Calu3 (cell line): ENCODE results near the gene BCL2L11. TPM values are rescaled to one million over a fixed set of nuclear protein-coding genes. Genes with fewer than 3 reads are reported as not detected.

Experiments
- BruUV-seq: library from RNA; stranded (reverse); fragments of 400-500 nt; replicated peaks from 2 replicates; lab custom pipeline; 2021; lab: Mats Ljungman, UMichigan
- CTCF ChIA-PET: fragments of 300-600 bp; sonication (Branson Sonifier 250); formaldehyde crosslinking; loops from one replicate; lab custom pipeline; 2022; ENCODE audit warnings: antibody characterized with exemption; lab: Charles Lee
- DNase-seq: peaks from one replicate; pipeline ENCODE4 v3.0.0; 2022
- H3K27ac Mint-ChIP-seq: one replicate; pipeline ENCODE4 v1.8.0; 2022; ENCODE audit warnings: mixed read lengths; ENCODE audit not compliant: unreplicated experiment
- H3K27me3 Mint-ChIP-seq: one replicate; pipeline ENCODE4 v1.8.0; 2022; ENCODE audit warnings: mixed read lengths; ENCODE audit not compliant: unreplicated experiment
- H3K36me3 Mint-ChIP-seq: one replicate; pipeline ENCODE4 v1.8.0; 2022; ENCODE audit warnings: mild to moderate bottlenecking, moderate library complexity, mixed read lengths; ENCODE audit not compliant: insufficient read depth, unreplicated experiment
- H3K4me1 Mint-ChIP-seq: one replicate; pipeline ENCODE4 v1.8.0; 2022; ENCODE audit warnings: mild to moderate bottlenecking, low read depth, mixed read lengths; ENCODE audit not compliant: unreplicated experiment
- H3K4me3 Mint-ChIP-seq: one replicate; pipeline ENCODE4 v1.8.0; 2022; ENCODE audit warnings: mild to moderate bottlenecking, low read depth, moderate library complexity, mixed read lengths; ENCODE audit not compliant: unreplicated experiment
- H3K9me3 Mint-ChIP-seq: one replicate; pipeline ENCODE4 v1.8.0; 2022; ENCODE audit warnings: low read depth, mixed read lengths; ENCODE audit not compliant: unreplicated experiment
- intact Hi-C: fragments of 100-400 bp; cut with micrococcal nuclease; formaldehyde crosslinking; loops from one replicate; pipeline ENCODE4 v1.10.0; 2022; ENCODE audit not compliant: unreplicated experiment
- total RNA-seq: library from RNA; stranded (reverse); gene quantifications from 2 replicates; pipeline ENCODE4 v1.2.3, GENCODE V29; 2022
- TF ChIP-seq, protein P1 (sequence below): fragments of 200-600 bp; IDR thresholded peaks from one replicate; pipeline ENCODE4 v1.8.0; 2022; ENCODE audit warnings: antibody characterized with exemption; ENCODE audit not compliant: unreplicated experiment

Gene BCL2L11
- total RNA-seq, 1 experiment from 2014 or later = 18.4 TPM

DNA sequence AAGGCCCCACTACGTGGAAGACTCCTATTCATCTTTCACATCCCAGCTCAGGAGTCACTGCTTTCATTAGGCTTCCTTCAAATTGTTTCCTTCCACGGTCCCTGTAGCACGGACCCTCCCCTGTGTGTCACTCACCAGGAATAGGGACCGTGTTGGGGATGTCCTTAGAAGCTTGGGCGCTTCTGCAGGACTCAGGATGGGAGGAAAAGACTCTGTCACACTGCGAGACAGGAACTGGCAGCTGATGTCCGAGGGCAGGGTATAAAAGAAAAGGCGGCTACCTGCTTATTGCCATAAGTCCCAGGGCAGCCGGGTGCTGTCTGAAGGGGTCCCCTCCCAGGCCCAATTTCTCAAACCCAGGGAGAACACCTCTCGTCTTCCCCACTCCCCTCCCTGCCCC is 79.1 kb downstream of the BCL2L11 start:
- H3K9me3 Mint-ChIP-seq = no peaks in the 10 kb centered on the region
- CTCF ChIA-PET = no interaction called here
- DNase-seq = no peak
- H3K4me3 Mint-ChIP-seq = no peak overlapping the region
- no peaks in the 10 kb centered on the region for H3K36me3 Mint-ChIP-seq
- H3K27ac Mint-ChIP-seq = no peak overlapping the region
- TF ChIP-seq, protein P1, sequence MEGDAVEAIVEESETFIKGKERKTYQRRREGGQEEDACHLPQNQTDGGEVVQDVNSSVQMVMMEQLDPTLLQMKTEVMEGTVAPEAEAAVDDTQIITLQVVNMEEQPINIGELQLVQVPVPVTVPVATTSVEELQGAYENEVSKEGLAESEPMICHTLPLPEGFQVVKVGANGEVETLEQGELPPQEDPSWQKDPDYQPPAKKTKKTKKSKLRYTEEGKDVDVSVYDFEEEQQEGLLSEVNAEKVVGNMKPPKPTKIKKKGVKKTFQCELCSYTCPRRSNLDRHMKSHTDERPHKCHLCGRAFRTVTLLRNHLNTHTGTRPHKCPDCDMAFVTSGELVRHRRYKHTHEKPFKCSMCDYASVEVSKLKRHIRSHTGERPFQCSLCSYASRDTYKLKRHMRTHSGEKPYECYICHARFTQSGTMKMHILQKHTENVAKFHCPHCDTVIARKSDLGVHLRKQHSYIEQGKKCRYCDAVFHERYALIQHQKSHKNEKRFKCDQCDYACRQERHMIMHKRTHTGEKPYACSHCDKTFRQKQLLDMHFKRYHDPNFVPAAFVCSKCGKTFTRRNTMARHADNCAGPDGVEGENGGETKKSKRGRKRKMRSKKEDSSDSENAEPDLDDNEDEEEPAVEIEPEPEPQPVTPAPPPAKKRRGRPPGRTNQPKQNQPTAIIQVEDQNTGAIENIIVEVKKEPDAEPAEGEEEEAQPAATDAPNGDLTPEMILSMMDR = no peak
- BruUV-seq = no TSS peak
- intact Hi-C loops = no loop called here
- no peaks in the 10 kb centered on the region for H3K4me1 Mint-ChIP-seq
- no peaks in the 10 kb centered on the region for H3K27me3 Mint-ChIP-seq

DNA sequence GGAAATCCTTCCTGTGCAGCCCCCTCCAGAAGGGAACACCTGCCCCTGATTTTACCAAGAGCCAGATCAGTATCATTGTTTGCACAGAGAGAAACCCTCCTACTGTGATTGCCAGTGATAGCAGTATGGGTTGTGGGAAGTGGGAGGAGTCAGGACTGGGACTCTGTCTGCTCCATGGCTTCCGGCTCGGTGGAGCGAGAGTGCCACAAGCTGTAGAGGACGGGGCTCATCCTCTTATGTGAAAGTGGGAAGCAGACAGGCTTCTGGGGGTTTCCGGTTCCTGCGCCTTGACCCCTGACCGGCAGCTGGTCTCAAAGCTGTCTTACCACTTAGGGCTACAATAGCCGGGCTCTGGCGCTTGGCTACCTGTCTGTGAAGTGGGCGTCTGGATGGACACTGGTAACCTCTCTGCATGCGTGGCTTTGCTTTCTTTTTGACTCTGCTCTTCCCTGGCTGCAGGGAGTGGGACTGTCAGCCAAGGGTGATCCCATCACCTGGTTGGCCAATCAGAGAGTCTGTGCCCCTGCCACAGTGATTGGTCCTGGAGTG is 79.7 kb downstream of the BCL2L11 start:
- H3K4me3 Mint-ChIP-seq = no peak overlapping the region
- BruUV-seq = no TSS peak

DNA sequence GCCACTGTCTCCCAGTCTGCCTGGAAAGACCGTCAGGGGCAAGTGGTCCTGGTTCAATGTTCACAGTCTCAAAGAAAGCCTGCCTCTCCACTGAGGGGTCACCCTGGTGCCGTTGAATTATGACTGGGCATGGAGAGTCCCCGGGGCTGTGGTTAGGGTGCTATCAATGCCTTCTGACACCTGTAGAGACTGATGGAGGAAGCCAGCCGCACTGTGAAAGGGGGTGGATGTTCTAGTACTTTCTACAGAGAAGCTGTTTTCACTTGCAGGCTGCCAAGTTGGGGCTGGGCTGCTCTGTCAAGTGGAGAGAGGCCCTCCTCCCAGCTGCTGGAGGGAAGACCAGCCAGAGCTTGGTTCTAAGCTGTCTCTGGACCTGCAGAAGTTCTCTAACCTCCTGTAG is 80.5 kb downstream of the BCL2L11 start:
- Mint-ChIP-seq H3K27me3 (no peaks in the 10 kb centered on the region), H3K27ac (no peak overlapping the region), H3K36me3 (no peaks in the 10 kb centered on the region), H3K4me1 (no peaks in the 10 kb centered on the region), H3K9me3 (no peaks in the 10 kb centered on the region), H3K4me3 (no peak overlapping the region)
- CTCF ChIA-PET = interaction anchor here (1.5 kb wide), 1 partner anchor 13 kb away, joined by 3 read pairs; no protein-coding TSS in a partner anchor
- TF ChIP-seq, protein P1 = no peak
- intact Hi-C loops = no loop called here
- DNase-seq = no peak
- BruUV-seq = no TSS peak

More for the DNA sequence above, 79.7 kb downstream of the BCL2L11 start:
- Mint-ChIP-seq H3K27ac (no peak overlapping the region), H3K9me3 (no peaks in the 10 kb centered on the region), H3K36me3 (no peaks in the 10 kb centered on the region), H3K27me3 (no peaks in the 10 kb centered on the region), H3K4me1 (no peaks in the 10 kb centered on the region)
- TF ChIP-seq, protein P1 = no peak
- DNase-seq = no peak
- CTCF ChIA-PET = interaction anchor here (1.5 kb wide), 1 partner anchor 12 kb away, joined by 3 read pairs; no protein-coding TSS in a partner anchor
- intact Hi-C loops = no loop called here

DNA sequence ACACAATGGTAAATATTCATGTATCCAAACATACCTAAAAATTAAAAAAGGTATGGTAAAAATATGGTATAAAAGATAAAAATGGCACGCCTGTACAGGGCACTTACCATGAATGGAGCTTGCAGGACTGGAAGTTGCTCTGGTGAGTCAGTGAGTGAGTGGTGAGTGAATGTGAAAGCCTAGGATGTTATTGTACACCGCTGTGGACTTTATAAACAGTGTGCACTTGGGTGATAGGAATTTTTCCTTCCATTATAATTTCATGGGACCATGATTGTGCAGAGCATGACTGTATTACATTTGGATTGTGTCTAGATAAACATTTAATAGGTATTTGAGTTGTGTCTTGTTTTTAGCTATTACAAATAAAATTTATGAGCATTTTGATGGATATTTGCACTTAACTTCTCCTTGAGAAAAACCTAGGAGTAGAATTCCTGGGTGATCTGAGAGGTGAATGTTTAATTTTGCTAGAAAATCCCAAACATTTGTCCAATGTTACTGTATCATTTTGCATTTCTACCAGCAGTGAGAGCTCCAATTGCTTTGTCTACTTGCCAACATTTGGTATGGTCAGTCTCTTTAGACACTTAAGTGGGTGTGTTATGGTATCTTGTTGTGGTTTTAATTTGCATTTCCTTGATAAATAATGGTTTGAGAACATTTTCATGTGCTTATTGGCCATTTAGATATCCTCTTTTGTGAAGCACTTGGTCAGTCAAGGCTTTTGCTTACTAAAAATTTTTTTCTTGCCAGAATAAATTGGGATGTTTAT is 81.7 kb downstream of the BCL2L11 start:
- Mint-ChIP-seq H3K27ac (no peak overlapping the region), H3K9me3 (no peaks in the 10 kb centered on the region), H3K27me3 (no peaks in the 10 kb centered on the region), H3K36me3 (no peaks in the 10 kb centered on the region), H3K4me1 (no peaks in the 10 kb centered on the region), H3K4me3 (no peak overlapping the region)
- TF ChIP-seq, protein P1 = no peak
- CTCF ChIA-PET = no interaction called here
- intact Hi-C loops = no loop called here
- no peak for DNase-seq
- BruUV-seq = no TSS peak
